Sigmoid colon (tissue), 7 donors: ENCODE results near the gene PLS1. TPM values are rescaled to one million over a fixed set of nuclear protein-coding genes. Genes with fewer than 3 reads are reported as not detected.

Source experiments
- DNase-seq: peaks from one replicate; pipeline ENCODE4 v3.0.0-alpha.2; 2019
- H3K27ac ChIP-seq, 4 donors: fragments of 200-600 bp; sonication (generic); one replicate each; pipeline ENCODE4 v1.5.1; 2016 to 2019; ENCODE audit warnings: mild to moderate bottlenecking in 1 of 4
- H3K27me3 ChIP-seq, 3 donors: fragments of 200-600 bp; sonication (generic); one replicate each; pipeline ENCODE4 v1.5.1; 2019; ENCODE audit warnings: mild to moderate bottlenecking in 1 of 3
- H3K36me3 ChIP-seq, 4 donors: fragments of 200-600 bp; sonication (generic); one replicate each; pipeline ENCODE4 v1.5.1; 2016 to 2019
- H3K4me1 ChIP-seq, 4 donors: fragments of 200-600 bp; sonication (generic); one replicate each; pipeline ENCODE4 v1.5.1; 2017 to 2019
- H3K4me3 ChIP-seq, 4 donors: fragments of 200-600 bp; sonication (generic); one replicate each; pipeline ENCODE4 v1.5.1; 2017 to 2019; ENCODE audit warnings: mild to moderate bottlenecking in 2 of 4, moderate library complexity in 1 of 4
- H3K9me3 ChIP-seq, 4 donors: fragments of 200-600 bp in 3 of 4; sonication (generic) in 3 of 4; one replicate each; pipeline versions ENCODE4 v1.5.1 to v1.6.1; 2013 to 2019
- CTCF ChIP-seq, 4 experiments: fragments of 450-650 bp in 3 of 4; fragments of 200-600 bp in 1 of 4; IDR thresholded peaks; one replicate each; pipeline ENCODE4 v1.5.1; 2016 to 2019; ENCODE audit warnings: antibody characterized with exemption in 4 of 4, mild to moderate bottlenecking in 3 of 4, moderate library complexity in 2 of 4
- EP300 ChIP-seq, 4 donors: sonication (generic); formaldehyde crosslinking; IDR thresholded peaks; one replicate each; pipeline ENCODE4 v1.6.1; 2017; ENCODE audit warnings: antibody characterized with exemption in 4 of 4
- POLR2A ChIP-seq, 2 donors: fragments of 450-650 bp; IDR thresholded peaks; one replicate each; pipeline ENCODE4 v1.6.1; 2016; ENCODE audit warnings: antibody characterized with exemption in 2 of 2, mild to moderate bottlenecking in 2 of 2, moderate library complexity in 2 of 2
- POLR2AphosphoS5 ChIP-seq, 4 donors: sonication (generic); formaldehyde crosslinking; IDR thresholded peaks; one replicate each; pipeline ENCODE4 v1.6.1; 2017; ENCODE audit warnings: antibody characterized with exemption in 4 of 4
- WGBS, 2 donors: extraction: QIAGEN DNeasy Blood & Tissue Kit; methylation state at CpG; one replicate each; pipeline ENCODE4 v1.1.7; 2013; 5-methylcytosine and 5-hydroxymethylcytosine counted together
- intact Hi-C: fragments of 100-400 bp; cut with DNase I; formaldehyde crosslinking; loops from one replicate; pipeline ENCODE4 v1.15.1; 2023
- polyA plus RNA-seq, 3 donors: library from polyadenylated mRNA; stranded (reverse); fragments of 200-250 nt; gene quantifications; one replicate each; pipeline ENCODE4 v1.2.3, GENCODE V29; 2013
- total RNA-seq, 4 donors: library from RNA; depleted of rRNA; stranded (reverse); fragments of >200 nt; gene quantifications; one replicate each; pipeline ENCODE4 v1.1.0, GENCODE V29; 2016
- donor health status: healthy with polysubstance abuse.
- donor health status: Bipolar disorder and iron deficiency.
- donor health status: healthy.

PLS1 gene
- total and polyA plus RNA-seq, 7 donors = 0.55 to 366 (median 1.8) TPM

GRCh38 chr3:142604940-142605339 lies 8.7 kb downstream of the PLS1 start:
- TF ChIP-seq CTCF (IDR thresholded peaks at IDR 0.05) (no peak), POLR2A (IDR thresholded peaks at IDR 0.05) (no peak), EP300 (IDR thresholded peaks at IDR 0.05) (no peak), POLR2AphosphoS5 (IDR thresholded peaks at IDR 0.05) (no peak)
- no peak for DNase-seq
- Histone ChIP-seq H3K9me3 (no peaks in the 10 kb centered on the region), H3K4me3 (no peak overlapping the region), H3K27me3 (no peaks in the 10 kb centered on the region), H3K36me3 (no peaks in the 10 kb centered on the region), H3K4me1 (no peaks in the 10 kb centered on the region), H3K27ac (no peak overlapping the region)
- intact Hi-C loops = no loop called here

GRCh38 chr3:142608631-142609030 lies 12.4 kb downstream of the PLS1 start:
- H3K4me3 ChIP-seq = no peak overlapping the region
- H3K27me3 ChIP-seq = no peaks in the 10 kb centered on the region
- WGBS, 2 donors = 14 to 60% methylated on average over 1 of the region's 1 CpG
- TF ChIP-seq POLR2A (IDR thresholded peaks at IDR 0.05) (no peak), POLR2AphosphoS5 (IDR thresholded peaks at IDR 0.05) (no peak), EP300 (IDR thresholded peaks at IDR 0.05) (no peak), CTCF (IDR thresholded peaks at IDR 0.05) (no peak)
- intact Hi-C loops = no loop called here
- no peaks in the 10 kb centered on the region for H3K4me1 ChIP-seq
- H3K27ac ChIP-seq = no peak overlapping the region
- no peak for DNase-seq
- H3K9me3 ChIP-seq = no peaks in the 10 kb centered on the region
- H3K36me3 ChIP-seq = no peaks in the 10 kb centered on the region

GRCh38 chr3:142609136-142609535 lies 12.9 kb downstream of the PLS1 start:
- Histone ChIP-seq H3K4me1 (no peaks in the 10 kb centered on the region), H3K27ac (no peak overlapping the region), H3K9me3 (no peaks in the 10 kb centered on the region), H3K36me3 (no peaks in the 10 kb centered on the region), H3K27me3 (no peaks in the 10 kb centered on the region), H3K4me3 (no peak overlapping the region)
- intact Hi-C loops = no loop called here
- DNase-seq = no peak
- TF ChIP-seq CTCF (IDR thresholded peaks at IDR 0.05) (no peak), POLR2A (IDR thresholded peaks at IDR 0.05) (no peak), POLR2AphosphoS5 (IDR thresholded peaks at IDR 0.05) (no peak), EP300 (IDR thresholded peaks at IDR 0.05) (no peak)
- 74 to 89% methylated on average over 1 of the region's 1 CpG for WGBS, 2 donors

- TF ChIP-seq POLR2AphosphoS5 (IDR thresholded peaks at IDR 0.05) = no peak
- no peak for TF ChIP-seq CTCF (IDR thresholded peaks at IDR 0.05)
- no peak for TF ChIP-seq EP300 (IDR thresholded peaks at IDR 0.05)
- no peak for TF ChIP-seq POLR2A (IDR thresholded peaks at IDR 0.05)
- DNase-seq = no peak
- no peak overlapping the region for H3K27ac ChIP-seq
- no peaks in the 10 kb centered on the region for H3K36me3 ChIP-seq
- no peaks in the 10 kb centered on the region for H3K9me3 ChIP-seq
- H3K4me1 ChIP-seq = no peaks in the 10 kb centered on the region
- intact Hi-C loops = no loop called here
- H3K4me3 ChIP-seq = no peak overlapping the region
- WGBS, 2 donors = 95 to 99% methylated on average over 1 of the region's 1 CpG
- no peaks in the 10 kb centered on the region for H3K27me3 ChIP-seq
Measured at GRCh38 chr3:142611206-142611605, 15.0 kb downstream of the PLS1 start.

GRCh38 chr3:142613491-142613890 lies 17.3 kb downstream of the PLS1 start:
- Histone ChIP-seq H3K4me1 (no peaks in the 10 kb centered on the region), H3K27ac (no peak overlapping the region), H3K9me3 (no peaks in the 10 kb centered on the region), H3K36me3 (no peaks in the 10 kb centered on the region), H3K27me3 (no peaks in the 10 kb centered on the region), H3K4me3 (no peak overlapping the region)
- no peak for DNase-seq
- intact Hi-C loops = no loop called here
- TF ChIP-seq CTCF (IDR thresholded peaks at IDR 0.05) = no peak
- 17 to 78% methylated on average over 1 of the region's 1 CpG for WGBS, 2 donors
